Activated CD4-positive, CD25-positive, alpha-beta regulatory T cell treated with anti-CD3 and anti-CD28 coated beads, Interleukin-2, amount 50 U/mL, for 24 hours (primary cell): ENCODE results near the gene OTOP3.
"Not testable (repeated sequence)": the region's sequence is repeated elsewhere in the genome, so short reads cannot be mapped to it uniquely, and the experiment has no call there.

ENCODE experiments used
- ATAC-seq, 2 donors: fragments of 150-1000 bp; cut with Tn5 transposase; one replicate each; pipeline ENCODE4 v1.10.0; 2021; ENCODE audit warnings: mild to moderate bottlenecking in 1 of 2, moderate library complexity in 1 of 2

The OTOP3 gene

DNA sequence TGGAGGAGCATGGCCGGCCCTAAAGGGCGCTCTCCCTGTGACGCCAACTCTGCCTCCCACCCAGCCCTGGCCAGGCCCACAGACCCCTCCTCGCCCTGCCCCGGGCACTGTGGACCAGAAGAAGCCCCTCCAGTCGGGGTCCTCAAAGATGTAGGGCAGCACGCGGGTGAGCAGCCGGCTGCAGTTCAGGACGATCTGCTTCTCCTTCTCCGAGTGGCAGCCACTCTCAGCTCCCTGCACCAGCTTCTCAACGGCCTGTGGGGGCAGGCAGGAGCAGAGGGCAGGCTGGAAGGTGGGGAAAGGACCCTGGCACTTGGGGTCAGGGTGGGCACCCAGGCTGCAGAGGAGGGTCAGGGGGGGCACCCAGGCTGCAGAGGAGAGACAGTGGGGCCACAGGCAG lies 28.0 kb downstream of the OTOP3 start:
- no peak for ATAC-seq

DNA sequence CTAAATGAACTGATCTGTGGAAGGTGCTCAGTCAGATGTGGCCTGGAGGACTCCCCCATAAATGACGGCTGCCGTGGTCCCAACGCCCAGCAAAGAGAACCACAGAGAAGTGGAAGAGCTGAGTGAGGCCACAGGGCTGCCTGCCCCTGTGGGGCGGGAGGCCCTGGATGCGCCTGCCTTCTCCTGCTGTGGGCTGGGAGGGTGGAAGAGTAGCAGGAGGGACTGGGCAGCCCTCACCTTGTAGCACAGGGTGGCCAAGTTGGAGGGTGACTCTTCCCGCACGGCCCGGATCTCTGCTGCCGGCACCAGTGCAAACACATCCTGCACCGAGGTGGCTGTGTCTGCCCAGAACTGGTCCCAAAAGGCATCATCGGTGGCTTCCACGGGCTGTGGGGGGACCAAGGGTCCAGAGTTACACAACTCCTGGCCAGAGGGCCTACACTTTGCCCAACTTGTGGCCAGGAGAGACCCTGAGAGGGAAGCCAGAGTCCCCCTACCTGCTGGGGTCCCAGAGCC lies 28.6 kb downstream of the OTOP3 start:
- no peak for ATAC-seq

DNA sequence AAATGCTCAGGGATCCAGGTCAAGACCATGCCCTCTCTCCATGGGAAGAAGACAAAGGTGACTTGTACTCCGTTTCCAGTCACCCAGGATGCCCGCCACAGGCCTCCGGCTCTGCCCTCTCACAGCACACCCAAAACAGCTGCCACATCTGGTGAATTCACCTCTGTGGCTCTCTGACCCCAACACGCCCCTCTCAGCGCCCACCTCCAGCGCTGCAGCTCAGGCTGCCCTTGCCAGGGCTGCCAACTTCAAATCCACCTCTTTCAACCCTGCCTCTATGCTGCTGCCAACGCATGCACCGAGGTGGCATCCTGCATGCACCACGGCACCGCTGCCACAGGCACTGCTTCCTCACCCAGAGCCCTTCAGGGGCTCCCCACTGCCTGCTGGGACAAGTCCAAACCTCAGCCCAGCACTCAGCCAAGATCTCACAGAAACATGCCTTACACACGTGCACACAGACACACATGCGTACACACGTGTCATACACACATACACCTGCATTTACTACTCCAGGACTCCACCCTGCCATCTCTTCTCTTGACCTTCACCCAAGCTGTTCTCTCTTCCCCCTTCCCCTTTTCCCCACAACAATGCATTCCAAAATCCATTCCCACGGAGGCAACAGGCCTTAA lies 29.4 kb downstream of the OTOP3 start:
- ATAC-seq = no peak

- no peak for ATAC-seq
Observed at GRCh38 chr17:74968361-74968780, 32.7 kb downstream of the OTOP3 start.

- ATAC-seq = not testable (repeated sequence)
Observed at GRCh38 chr17:74969501-74969900, 33.8 kb downstream of the OTOP3 start.

DNA sequence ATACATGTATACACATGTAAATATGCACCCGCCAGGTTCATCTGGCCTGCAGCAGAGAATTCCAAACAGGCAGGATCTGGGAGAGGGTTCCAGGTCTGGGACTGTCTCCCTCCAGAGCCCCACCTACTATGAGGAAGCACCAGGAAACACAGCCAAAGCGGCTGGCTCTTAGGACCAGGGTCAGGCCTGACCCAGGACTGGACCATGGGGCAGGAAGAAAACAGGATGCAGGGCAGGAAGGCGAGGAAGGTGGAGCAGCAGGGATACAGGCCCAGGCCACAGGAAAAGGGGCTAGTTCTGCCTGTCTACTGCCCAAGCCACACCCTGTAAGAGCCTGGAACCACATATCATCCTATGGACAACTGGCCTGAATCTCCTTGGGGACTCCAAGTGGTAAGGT lies 34.7 kb downstream of the OTOP3 start:
- no peak for ATAC-seq

- no peak for ATAC-seq
Observed at GRCh38 chr17:74971069-74971841, 35.6 kb downstream of the OTOP3 start.

DNA sequence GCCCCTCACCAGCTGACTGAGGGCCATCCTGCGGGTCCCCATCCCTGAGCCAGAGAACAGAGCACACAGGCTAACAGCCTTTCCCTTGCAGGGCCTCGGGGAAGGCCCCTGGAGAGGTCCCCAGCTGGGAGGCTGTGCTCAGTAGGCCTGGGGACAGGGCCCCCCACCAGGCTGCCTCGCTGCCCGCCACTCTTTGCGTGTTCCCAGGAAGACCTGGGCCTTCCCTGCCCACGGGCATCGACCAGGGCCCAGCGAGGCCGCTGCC lies 36.1 kb downstream of the OTOP3 start:
- ATAC-seq = no peak

DNA sequence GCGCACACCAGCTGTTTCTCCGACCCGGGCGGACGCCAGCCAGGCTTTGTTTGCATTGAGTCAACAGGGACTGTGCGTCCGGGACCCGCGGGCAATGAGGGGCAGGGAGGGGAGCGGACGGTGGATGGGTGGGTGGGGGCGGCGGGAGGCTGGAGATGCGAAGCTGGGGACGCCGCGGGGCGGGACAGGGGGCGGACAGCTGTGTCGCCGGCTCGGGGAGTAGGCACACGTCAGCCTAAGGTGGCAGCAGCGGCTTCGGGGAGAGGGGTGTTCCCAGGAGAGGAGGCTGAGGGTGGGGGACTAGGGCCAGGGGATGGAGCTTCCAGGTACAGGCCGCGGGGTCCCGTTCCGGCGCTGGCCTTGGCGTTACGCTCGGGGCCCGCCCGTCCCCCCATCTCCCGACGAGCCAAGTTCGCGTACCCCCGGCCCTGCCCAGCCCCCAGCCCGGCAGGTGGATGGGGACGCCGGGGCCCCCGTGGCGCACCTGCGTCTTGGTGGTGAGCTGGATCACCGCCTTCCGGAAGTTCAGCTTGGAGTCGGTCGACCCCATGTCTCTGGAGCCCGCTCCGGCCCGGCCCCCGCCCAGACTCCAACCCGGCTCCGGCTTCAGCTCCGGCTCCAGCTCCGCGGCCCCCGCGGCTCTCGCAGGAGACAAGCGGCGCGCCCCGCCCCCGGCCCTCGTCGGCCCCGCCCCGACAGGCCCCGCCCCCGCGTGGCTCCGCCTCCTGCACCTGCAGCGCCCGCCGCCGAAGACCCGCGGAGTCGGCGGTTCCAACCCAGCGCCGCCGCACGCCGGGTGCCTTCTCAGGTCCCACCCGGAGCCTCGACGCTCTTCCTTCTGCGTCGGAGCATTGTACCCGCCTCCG lies 36.6 kb downstream of the OTOP3 start, which contains the start of gene HID1:
Gene HID1 (minus strand): TSS at position 653 of the 866 bp plus-strand sequence. CDS start 103 bp downstream, at position 550.
- ATAC-seq = peak; percentile 88 to 89

DNA sequence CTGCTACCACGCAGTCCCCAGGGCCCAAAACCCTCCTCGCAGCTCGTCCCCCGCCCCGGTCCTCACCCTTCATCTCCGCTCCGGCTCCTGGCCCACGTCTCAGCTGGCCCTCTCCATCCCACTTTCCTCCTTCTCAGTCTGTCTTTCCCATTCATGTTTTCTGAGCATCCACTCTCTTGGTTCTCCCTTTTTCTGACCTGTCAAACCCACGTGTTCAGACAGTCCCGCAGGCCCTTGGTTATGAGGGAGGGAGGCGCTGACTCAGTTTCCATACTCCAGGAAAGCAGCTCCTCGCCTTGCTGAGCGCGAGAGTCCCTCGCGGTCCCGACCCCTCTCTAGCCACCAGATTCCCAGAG lies 37.3 kb downstream of the OTOP3 start:
- ATAC-seq = no peak

GRCh38 chr17:74975943-74976342 lies 40.2 kb downstream of the OTOP3 start:
- no peak for ATAC-seq

DNA sequence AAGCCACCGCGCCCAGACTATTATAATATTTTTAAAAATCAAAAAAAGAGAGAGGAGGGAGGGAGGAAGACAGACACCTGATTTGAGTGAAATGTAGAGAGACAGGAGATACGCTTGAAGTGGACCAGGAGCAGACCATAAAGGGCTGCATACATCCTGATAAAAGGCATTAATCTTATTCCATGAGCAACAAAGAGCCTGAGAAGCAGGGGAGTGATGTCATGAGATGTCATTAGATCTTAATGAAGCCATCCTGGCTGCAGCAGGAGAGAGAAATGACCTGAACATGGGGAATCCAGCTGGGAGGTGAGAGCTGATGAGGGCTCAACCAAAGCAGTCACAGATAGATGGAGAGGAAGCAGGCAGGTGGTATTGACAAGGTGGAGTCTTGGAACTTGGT lies 42.1 kb downstream of the OTOP3 start:
- ATAC-seq = no peak

DNA sequence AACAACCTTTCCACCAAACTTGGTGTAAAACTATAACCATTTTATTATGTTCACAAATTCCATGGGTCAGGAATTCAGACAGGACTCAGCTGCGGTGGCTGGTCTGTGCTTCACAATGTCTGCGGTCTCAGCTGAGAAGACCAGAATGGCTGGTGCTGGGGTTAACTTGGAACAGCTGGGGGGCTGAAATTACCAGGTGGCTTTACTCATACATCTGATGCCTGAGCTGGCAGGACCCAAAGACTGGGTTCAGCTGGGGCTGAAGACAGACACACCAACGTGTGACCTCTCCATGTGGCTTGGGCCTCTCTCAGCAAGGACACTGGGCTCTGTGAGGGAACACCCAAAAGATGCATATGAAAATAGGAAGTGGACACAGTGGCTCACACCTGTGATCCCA lies 42.5 kb downstream of the OTOP3 start:
- ATAC-seq = no peak

- ATAC-seq = no peak
Observed at GRCh38 chr17:74979408-74980146, 43.9 kb downstream of the OTOP3 start.

- ATAC-seq = peak; percentile 31 to 51
Observed at GRCh38 chr17:74981318-74981978, 45.8 kb downstream of the OTOP3 start.

DNA sequence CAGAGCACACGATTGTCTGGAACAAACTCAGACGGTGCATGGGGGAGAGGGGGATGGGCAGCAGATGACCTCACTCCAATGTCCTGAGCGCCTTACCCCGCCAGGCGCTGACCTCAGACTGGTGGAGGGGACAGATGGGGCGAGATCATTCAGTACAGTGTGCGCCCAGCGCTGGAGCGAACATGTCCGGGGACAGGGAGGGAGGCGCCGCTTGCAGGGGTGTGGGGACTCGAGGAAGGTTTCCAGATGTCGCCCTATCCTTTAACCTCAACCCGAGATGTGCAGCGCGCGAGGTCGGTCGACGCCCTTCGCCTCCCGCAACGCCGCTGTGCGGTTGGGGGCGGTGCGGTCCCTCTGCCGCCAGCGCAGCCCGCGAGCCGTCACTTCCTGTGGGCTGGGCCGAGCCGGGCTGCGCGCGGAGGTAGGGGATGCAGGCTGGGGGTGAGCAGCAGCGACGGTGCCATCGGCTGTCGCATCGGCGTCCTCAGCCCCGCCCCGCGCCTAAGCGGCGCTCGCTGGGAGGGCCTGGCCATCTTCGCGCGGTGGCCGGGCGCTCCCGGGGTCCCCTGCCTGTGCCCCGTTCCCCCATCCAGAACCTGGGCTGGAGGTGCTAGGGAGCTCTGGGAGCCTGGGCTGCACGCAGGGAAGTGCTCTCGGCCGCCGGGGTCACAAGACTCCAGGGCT lies 46.4 kb downstream of the OTOP3 start:
- peak; percentile 96 to 98 for ATAC-seq

DNA sequence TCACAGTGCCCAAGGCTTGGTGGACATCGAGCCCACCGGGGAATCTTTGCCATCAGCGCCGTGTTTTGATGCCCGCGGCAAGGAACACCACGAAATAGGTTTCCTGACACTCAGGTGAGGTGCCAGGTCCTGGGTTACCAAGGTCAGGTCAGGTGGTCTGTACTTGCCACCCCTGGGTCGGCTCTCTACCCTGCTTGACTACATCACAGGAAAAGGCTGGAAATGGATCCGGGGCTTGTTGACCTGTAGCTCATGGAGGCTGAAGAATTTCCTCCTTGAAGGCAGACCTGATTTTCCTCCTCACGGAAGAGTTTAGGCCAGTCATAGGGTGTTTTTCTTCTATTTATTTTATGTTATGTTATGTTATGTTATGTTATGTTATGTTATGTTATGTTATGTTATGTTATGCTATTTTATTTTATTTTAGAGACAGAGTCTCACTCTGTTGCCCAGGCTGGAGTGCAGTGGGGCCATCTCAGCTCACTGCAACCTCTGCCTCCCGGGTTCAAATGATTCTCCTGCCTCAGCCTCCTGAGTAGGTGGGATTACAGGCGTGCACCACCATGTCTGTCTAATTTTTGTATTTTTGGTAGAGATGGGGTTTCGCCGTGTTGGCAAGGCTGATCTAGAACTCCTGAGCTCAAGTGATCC lies 47.1 kb downstream of the OTOP3 start:
- ATAC-seq = not testable (repeated sequence)

GRCh38 chr17:74986206-74986576 lies 50.5 kb downstream of the OTOP3 start:
- no peak for ATAC-seq

GRCh38 chr17:74987418-74987908 lies 51.8 kb downstream of the OTOP3 start, which contains the start of gene CDR2L:
Gene CDR2L (plus strand): TSS chr17:74987632. CDS start chr17:74988044, 412 bp downstream.
- ATAC-seq = peak; percentile 97 to 98

- peak; percentile 49 to 51 for ATAC-seq
Observed at GRCh38 chr17:74987909-74988711, 52.4 kb downstream of the OTOP3 start.
